Kidney (tissue), 14 donors: Measurements from ENCODE around the gene SNU13. TPM values are rescaled to one million over a fixed set of nuclear protein-coding genes. Genes with fewer than 3 reads are reported as not detected.

Experiments
- DNase-seq, 5 donors: peaks; one replicate each; pipeline ENCODE4 v3.0.0-alpha.2; 2013 to 2020
- FAIRE-seq: peaks from 2 replicates; lab custom pipeline; 2012; peaks lifted over from hg19 to GRCh38; lab: Jason Lieb, UNC
- H3K27ac ChIP-seq, 2 donors: one replicate each; pipeline ENCODE4 v1.7.0; 2013; ENCODE audit warnings: low read depth in 2 of 2, low read length in 2 of 2, inconsistent platforms in 1 of 2
- H3K27me3 ChIP-seq: one replicate; pipeline ENCODE4 v1.7.1; 2013; ENCODE audit warnings: low read length, inconsistent platforms; ENCODE audit not compliant: control insufficient read depth, insufficient read depth
- H3K36me3 ChIP-seq, 3 donors: one replicate each; pipeline versions ENCODE4 v1.7.0 to v1.7.1; 2013; ENCODE audit warnings: low read length in 3 of 3, control low read depth in 1 of 3, inconsistent platforms in 1 of 3; ENCODE audit not compliant: insufficient read depth in 3 of 3, control insufficient read depth in 2 of 3
- H3K4me1 ChIP-seq, 3 donors: one replicate each; pipeline versions ENCODE4 v1.7.0 to v1.7.1; 2013; ENCODE audit warnings: low read length in 3 of 3, inconsistent platforms in 1 of 3, low read depth in 1 of 3; ENCODE audit not compliant: control insufficient read depth in 2 of 3, insufficient read depth in 2 of 3
- H3K4me3 ChIP-seq, 3 donors: one replicate each; pipeline versions ENCODE4 v1.7.0 to v1.8.1; 2013; ENCODE audit warnings: low read length in 3 of 3, control low read depth in 1 of 3, inconsistent platforms in 1 of 3
- H3K9ac ChIP-seq, 3 donors: one replicate each; pipeline versions ENCODE4 v1.7.0 to v1.7.1; 2013; ENCODE audit warnings: low read length in 3 of 3, control low read depth in 1 of 3, inconsistent platforms in 1 of 3
- H3K9me3 ChIP-seq, 3 donors: one replicate each; pipeline versions ENCODE4 v1.7.0 to v1.7.1; 2013; ENCODE audit warnings: low read length in 3 of 3, control low read depth in 1 of 3, inconsistent platforms in 1 of 3; ENCODE audit not compliant: control insufficient read depth in 2 of 3, insufficient read depth in 1 of 3
- intact Hi-C: fragments of 100-400 bp; cut with DNase I; formaldehyde crosslinking; loops from one replicate; pipeline ENCODE4 v1.11.1; 2022
- polyA plus RNA-seq: library from polyadenylated mRNA; stranded (reverse); fragments of 350-450 nt; fragmentation: Illumina TruSeq; extraction: RNeasy Lipid Tissue Mini Kit (QIAGEN cat#74804); gene quantifications from one replicate; pipeline ENCODE4 v1.2.3, GENCODE V29; 2014; ENCODE audit warnings: low read depth, low replicate concordance; ENCODE audit not compliant: insufficient read depth
- total RNA-seq: library from RNA; stranded (reverse); fragmentation: NEBNext Ultra II Directional; extraction: Animal tissue kit (Norgen Biotek cat#: 25700); gene quantifications from one replicate; pipeline ENCODE4 v1.2.1, GENCODE V29; 2021
- TF ChIP-seq, protein P1 (sequence below): IDR thresholded peaks from 3 replicates; pipeline ENCODE4 v1.5.1; 2012; ENCODE audit warnings: mild to moderate bottlenecking, moderate library complexity, borderline replicate concordance; ENCODE audit not compliant: insufficient read depth; ENCODE audit errors: extremely low read depth
- donor health status: control.
- donor health status: control.
- donor health status: control.
- donor health status: control.
- donor health status: control.
- donor health status: DM: yes; HTN: yes; CAD: no.
- donor health status: Normal renal cell carcinoma (clear cell type).

SNU13 gene
- total and polyA plus RNA-seq, 2 donors from 2014 or later: 132 to 217 TPM

DNA sequence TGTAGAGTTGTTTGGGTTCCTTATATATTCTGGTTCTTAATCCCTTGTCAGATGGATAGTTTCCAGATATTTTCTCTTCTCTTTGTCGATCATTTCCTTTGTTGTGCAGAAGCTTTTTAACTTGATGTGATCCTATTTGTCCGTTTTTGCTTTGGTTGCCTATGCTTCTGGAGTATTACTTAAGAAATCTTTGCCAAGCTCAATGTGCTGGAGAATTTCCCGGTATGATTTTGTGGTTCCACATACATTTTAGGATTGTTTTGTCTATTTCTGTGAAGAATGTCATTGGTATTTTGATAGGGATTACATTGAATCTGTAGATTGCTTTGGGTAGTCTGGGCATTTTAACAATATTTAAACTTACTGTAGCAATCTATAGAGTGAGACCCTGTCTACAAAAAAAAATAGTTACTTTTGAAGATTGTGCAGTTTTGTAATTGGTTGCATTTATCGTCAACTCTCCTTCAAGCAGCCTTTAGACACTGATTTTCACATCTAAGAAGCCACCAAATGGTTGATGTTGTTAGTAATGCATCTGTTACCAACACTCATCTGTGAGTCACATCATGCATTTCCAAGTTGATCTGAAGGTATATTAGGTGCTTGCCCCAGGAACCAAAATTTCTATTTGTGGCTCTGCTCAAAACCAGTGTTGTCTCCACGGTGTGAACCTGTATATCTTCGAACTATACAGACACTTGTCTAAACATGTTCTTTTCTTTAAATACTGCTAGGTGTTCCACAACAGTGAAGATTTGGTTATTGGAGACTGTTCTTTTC, 46.1 kb downstream of the SNU13 start:
- no peak for FAIRE-seq
- Histone ChIP-seq H3K4me3 (no peak overlapping the region), H3K27ac (no peak overlapping the region), H3K9me3 (no peaks in the 10 kb centered on the region), H3K27me3 (no peaks in the 10 kb centered on the region), H3K9ac (no peak overlapping the region), H3K4me1 (no peaks in the 10 kb centered on the region), H3K36me3 (peaks cover 13 to 52% (median 27%) of the 10 kb centered on the region in 3 donors)
- intact Hi-C loops: no loop called here
- DNase-seq: no peak
- TF ChIP-seq, protein P1, sequence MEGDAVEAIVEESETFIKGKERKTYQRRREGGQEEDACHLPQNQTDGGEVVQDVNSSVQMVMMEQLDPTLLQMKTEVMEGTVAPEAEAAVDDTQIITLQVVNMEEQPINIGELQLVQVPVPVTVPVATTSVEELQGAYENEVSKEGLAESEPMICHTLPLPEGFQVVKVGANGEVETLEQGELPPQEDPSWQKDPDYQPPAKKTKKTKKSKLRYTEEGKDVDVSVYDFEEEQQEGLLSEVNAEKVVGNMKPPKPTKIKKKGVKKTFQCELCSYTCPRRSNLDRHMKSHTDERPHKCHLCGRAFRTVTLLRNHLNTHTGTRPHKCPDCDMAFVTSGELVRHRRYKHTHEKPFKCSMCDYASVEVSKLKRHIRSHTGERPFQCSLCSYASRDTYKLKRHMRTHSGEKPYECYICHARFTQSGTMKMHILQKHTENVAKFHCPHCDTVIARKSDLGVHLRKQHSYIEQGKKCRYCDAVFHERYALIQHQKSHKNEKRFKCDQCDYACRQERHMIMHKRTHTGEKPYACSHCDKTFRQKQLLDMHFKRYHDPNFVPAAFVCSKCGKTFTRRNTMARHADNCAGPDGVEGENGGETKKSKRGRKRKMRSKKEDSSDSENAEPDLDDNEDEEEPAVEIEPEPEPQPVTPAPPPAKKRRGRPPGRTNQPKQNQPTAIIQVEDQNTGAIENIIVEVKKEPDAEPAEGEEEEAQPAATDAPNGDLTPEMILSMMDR: no peak

DNA sequence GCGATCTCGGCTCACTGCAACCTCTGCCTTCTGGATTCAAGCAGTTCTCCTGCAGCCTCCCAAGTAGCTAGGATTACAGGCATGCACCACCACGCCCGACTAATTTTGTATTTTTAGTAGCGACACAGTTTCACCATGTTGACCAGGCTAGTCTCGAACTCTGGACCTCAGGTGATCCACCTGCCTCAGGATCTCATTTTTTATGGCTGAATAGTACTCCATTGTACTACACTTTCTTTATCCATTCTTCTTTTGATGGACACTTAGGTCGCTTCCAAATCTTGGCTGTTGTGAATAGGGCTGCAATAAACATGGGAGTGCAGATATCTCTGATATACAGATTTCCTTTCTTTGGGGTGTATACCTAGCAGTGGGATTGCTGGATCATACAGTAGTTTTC, 46.8 kb downstream of the SNU13 start:
- H3K9me3 ChIP-seq: no peaks in the 10 kb centered on the region
- H3K27ac ChIP-seq: no peak overlapping the region
- H3K4me1 ChIP-seq: no peaks in the 10 kb centered on the region
- H3K4me3 ChIP-seq: no peak overlapping the region
- intact Hi-C loops: no loop called here
- H3K27me3 ChIP-seq: no peaks in the 10 kb centered on the region
- TF ChIP-seq, protein P1: no peak
- no peak for FAIRE-seq
- no peak overlapping the region for H3K9ac ChIP-seq
- no peak for DNase-seq
- H3K36me3 ChIP-seq: peaks cover 17 to 54% (median 32%) of the 10 kb centered on the region in 3 donors

DNA sequence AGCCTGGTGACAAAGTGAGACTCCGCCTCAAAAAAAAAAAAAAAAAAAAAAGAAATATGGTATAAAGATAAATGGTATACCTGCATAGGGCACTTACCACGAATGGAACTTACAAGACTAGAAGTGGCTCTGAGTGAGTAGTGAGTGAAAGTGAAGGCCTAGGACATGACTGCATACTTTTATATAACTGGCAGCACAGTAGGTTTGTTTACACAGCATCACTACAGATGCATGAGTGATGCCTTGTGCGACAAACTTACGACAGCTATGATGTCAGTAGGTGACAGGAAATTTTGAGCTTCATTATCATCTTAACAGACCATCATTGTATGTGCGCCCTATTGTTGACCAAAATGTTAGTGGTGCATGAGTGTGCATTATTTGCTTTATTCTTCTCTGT, 49.9 kb downstream of the SNU13 start:
- TF ChIP-seq, protein P1: no peak
- Histone ChIP-seq H3K27ac (no peak overlapping the region), H3K4me3 (no peak overlapping the region), H3K36me3 (peaks cover 21 to 65% (median 38%) of the 10 kb centered on the region in 3 donors), H3K9ac (no peak overlapping the region), H3K9me3 (no peaks in the 10 kb centered on the region), H3K27me3 (no peaks in the 10 kb centered on the region), H3K4me1 (no peaks in the 10 kb centered on the region)
- intact Hi-C loops: no loop called here
- DNase-seq (no peak), FAIRE-seq (no peak)
